ENCODE measurements around the gene PILRB. TPM values are rescaled to one million over a fixed set of nuclear protein-coding genes. Genes with fewer than 3 reads are reported as not detected.

Gene PILRB
- total RNA-seq, 1 experiment from 2014 or later = 50.1 TPM

- Histone ChIP-seq H2BK12ac (ENCODE audit: insufficient read length, low read depth, low read length) (no peak overlapping the region), H3K79me1 (ENCODE audit: insufficient read depth, low read depth, low read length, poor library complexity, severe bottlenecking) (no peaks in the 10 kb centered on the region), H3K27ac (ENCODE audit: insufficient read length, low read depth, low read length) (no peak overlapping the region), H2BK15ac (ENCODE audit: low read depth, low read length) (no peak overlapping the region), H3K9me3 (ENCODE audit: control insufficient read depth, low read depth, low read length) (no peaks in the 10 kb centered on the region), H2AFZ (ENCODE audit: low read length) (no peak overlapping the region), H2BK120ac (ENCODE audit: low read depth, low read length, poor library complexity, severe bottlenecking) (no peak overlapping the region), H2AK5ac (ENCODE audit: insufficient read length, low read length) (no peak overlapping the region), H2BK5ac (ENCODE audit: insufficient read length, low read length) (no peak overlapping the region), H3K18ac (ENCODE audit: insufficient read length, low read depth, low read length) (peak overlapping the region; percentile 40), H3K4me2 (ENCODE audit: insufficient read depth, insufficient read length, low read length) (no peak overlapping the region), H3K4ac (ENCODE audit: low read depth, low read length) (no peak overlapping the region), H4K91ac (ENCODE audit: insufficient read length, low read depth, low read length) (no peak overlapping the region), H3K79me2 (ENCODE audit: insufficient read depth, low read length) (no peaks in the 10 kb centered on the region), H3K27me3 (ENCODE audit: insufficient read depth, low read length) (no peaks in the 10 kb centered on the region), H3K23ac (ENCODE audit: insufficient read length, low read depth, low read length) (no peak overlapping the region), H2BK20ac (ENCODE audit: low read depth, low read length, poor library complexity, severe bottlenecking) (no peak overlapping the region), H3K9ac (ENCODE audit: extremely low read depth, insufficient read length, low read length) (no peak overlapping the region), H3K56ac (ENCODE audit: insufficient read length, low read depth, low read length) (no peak overlapping the region), H4K5ac (ENCODE audit: insufficient read length, low read depth, low read length) (no peak overlapping the region), H3K14ac (ENCODE audit: insufficient read depth, low read length) (no peak overlapping the region), H4K8ac (replicated peaks; ENCODE audit: insufficient read length, low read depth, low read length) (no peak overlapping the region), H3T11ph (ENCODE audit: low read length) (no peak overlapping the region), H4K20me1 (ENCODE audit: control insufficient read depth, insufficient read depth, insufficient read length) (no peaks in the 10 kb centered on the region), H3K23me2 (ENCODE audit: insufficient read length, low read depth, low read length, poor library complexity, severe bottlenecking) (no peaks in the 10 kb centered on the region), H3K4me1 (ENCODE audit: insufficient read depth, low read length) (no peaks in the 10 kb centered on the region; the same call in 1 of the 2 replicates)
- Mint-ChIP-seq H3K4me3 (no peak overlapping the region), H3K27me3 (ENCODE audit: low read depth) (no peaks in the 10 kb centered on the region; the same call in 1 of the 2 replicates), H3K9me3 (no peaks in the 10 kb centered on the region), H3K27ac (peak overlapping the region in 2 of 3 experiments; percentile 37 to 90; a peak in 3 of 7 replicates), H3K36me3 (ENCODE audit: insufficient read depth in 1 of 3, low read depth in 3 of 3) (peaks cover 19 to 43% (median 25%) of the 10 kb centered on the region in 3 experiments), H3K4me1 (peaks cover 38 to 51% of the 10 kb centered on the region in 2 experiments)
- WGBS (ENCODE audit: extremely low coverage, insufficient read length, low lambda C conversion rate) = no CpG with 5 or more reads among the region's 12 CpGs
- TF ChIP-seq, protein P1, sequence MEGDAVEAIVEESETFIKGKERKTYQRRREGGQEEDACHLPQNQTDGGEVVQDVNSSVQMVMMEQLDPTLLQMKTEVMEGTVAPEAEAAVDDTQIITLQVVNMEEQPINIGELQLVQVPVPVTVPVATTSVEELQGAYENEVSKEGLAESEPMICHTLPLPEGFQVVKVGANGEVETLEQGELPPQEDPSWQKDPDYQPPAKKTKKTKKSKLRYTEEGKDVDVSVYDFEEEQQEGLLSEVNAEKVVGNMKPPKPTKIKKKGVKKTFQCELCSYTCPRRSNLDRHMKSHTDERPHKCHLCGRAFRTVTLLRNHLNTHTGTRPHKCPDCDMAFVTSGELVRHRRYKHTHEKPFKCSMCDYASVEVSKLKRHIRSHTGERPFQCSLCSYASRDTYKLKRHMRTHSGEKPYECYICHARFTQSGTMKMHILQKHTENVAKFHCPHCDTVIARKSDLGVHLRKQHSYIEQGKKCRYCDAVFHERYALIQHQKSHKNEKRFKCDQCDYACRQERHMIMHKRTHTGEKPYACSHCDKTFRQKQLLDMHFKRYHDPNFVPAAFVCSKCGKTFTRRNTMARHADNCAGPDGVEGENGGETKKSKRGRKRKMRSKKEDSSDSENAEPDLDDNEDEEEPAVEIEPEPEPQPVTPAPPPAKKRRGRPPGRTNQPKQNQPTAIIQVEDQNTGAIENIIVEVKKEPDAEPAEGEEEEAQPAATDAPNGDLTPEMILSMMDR (conservative IDR thresholded peaks at IDR 0.05) = no peak
- no peak for DNase-seq
These were observed 10.0 kb downstream of the PILRB start for GRCh38 chr7:100367676-100368613.

All from H9 (cell line).